SJSA1 (cell line): ENCODE results near the gene AGPAT3. TPM values are rescaled to one million over a fixed set of nuclear protein-coding genes. Genes with fewer than 3 reads are reported as not detected.
A peak's percentile ranks its signal among the peaks of the same experiment; 100 is the strongest.

Experiments
- DNase-seq, 2 experiments: peaks; one replicate each; pipeline ENCODE4 v3.0.0-alpha.2; 2015 to 2020; ENCODE audit warnings: low spot score in 2 of 2, low read depth in 1 of 2
- H3K27ac ChIP-seq: fragments of 250-450 bp; sonication (Bioruptor Pico); 2 replicates; pipeline ENCODE4 v1.5.1; 2020; ENCODE audit warnings: mild to moderate bottlenecking, moderate library complexity
- H3K27me3 ChIP-seq: fragments of 250-450 bp; sonication (Bioruptor Pico); replicated peaks from 2 replicates; pipeline ENCODE4 v1.5.1; 2020; ENCODE audit warnings: mild to moderate bottlenecking, moderate library complexity
- H3K36me3 ChIP-seq: fragments of 250-450 bp; sonication (Bioruptor Pico); 2 replicates; pipeline ENCODE4 v1.5.1; 2020; ENCODE audit warnings: mild to moderate bottlenecking
- H3K4me1 ChIP-seq: fragments of 250-450 bp; sonication (Bioruptor Pico); replicated peaks from 2 replicates; pipeline ENCODE4 v1.6.1; 2021; ENCODE audit warnings: mild to moderate bottlenecking
- H3K4me3 ChIP-seq: fragments of 250-450 bp; sonication (Bioruptor Pico); 2 replicates; pipeline ENCODE4 v1.5.1; 2020; ENCODE audit warnings: mild to moderate bottlenecking
- H3K9me3 ChIP-seq: fragments of 250-450 bp; sonication (Bioruptor Pico); replicated peaks from 2 replicates; pipeline ENCODE4 v1.5.1; 2020; ENCODE audit warnings: mild to moderate bottlenecking
- total RNA-seq: library from RNA; depleted of rRNA; stranded (reverse); fragments of >200 nt; shearing (Covaris generic); gene quantifications from 2 replicates; pipeline ENCODE4 v1.2.3, GENCODE V29; 2014

AGPAT3 gene
- total RNA-seq, 1 experiment from 2014 or later = 66.9 TPM

GRCh38 chr21:43825936-43826622 lies 38.9 kb upstream of the AGPAT3 start:
- no peaks in the 10 kb centered on the region for H3K27me3 ChIP-seq
- H3K36me3 ChIP-seq = no peaks in the 10 kb centered on the region; the same call in 1 of the 2 replicates
- peak overlapping the region; percentile 83 for H3K27ac ChIP-seq
- no peak for DNase-seq
- no peak overlapping the region for H3K4me3 ChIP-seq
- peaks cover 61% of the 10 kb centered on the region for H3K4me1 ChIP-seq
- no peaks in the 10 kb centered on the region for H3K9me3 ChIP-seq

- H3K27ac ChIP-seq = peak overlapping the region; percentile 83
- peak in 1 of 2 experiments; percentile 9 for DNase-seq
- H3K36me3 ChIP-seq = no peaks in the 10 kb centered on the region; the same call in 1 of the 2 replicates
Measured at GRCh38 chr21:43826623-43826974, 38.4 kb upstream of the AGPAT3 start.

GRCh38 chr21:43827015-43827611 lies 37.9 kb upstream of the AGPAT3 start:
- Histone ChIP-seq H3K4me3 (no peak overlapping the region), H3K36me3 (no peaks in the 10 kb centered on the region; the same call in 1 of the 2 replicates), H3K27ac (peak overlapping the region; percentile 83), H3K4me1 (peaks cover 71% of the 10 kb centered on the region), H3K27me3 (no peaks in the 10 kb centered on the region), H3K9me3 (0 out of 2 replicates have a peak, but pooled peaks cover 3% of the 10 kb centered on the region)
- DNase-seq = peak; percentile 89 to 90

More at GRCh38 chr21:43826623-43826974, 38.4 kb upstream of the AGPAT3 start:
- H3K9me3 ChIP-seq = 0 out of 2 replicates have a peak, but pooled peaks cover 3% of the 10 kb centered on the region
- no peaks in the 10 kb centered on the region for H3K27me3 ChIP-seq
- H3K4me3 ChIP-seq = no peak overlapping the region
- peaks cover 66% of the 10 kb centered on the region for H3K4me1 ChIP-seq

GRCh38 chr21:43829161-43829560 lies 35.9 kb upstream of the AGPAT3 start:
- Histone ChIP-seq H3K4me1 (peaks cover 70% of the 10 kb centered on the region), H3K4me3 (peak overlapping the region; percentile 23), H3K36me3 (no peaks in the 10 kb centered on the region; the same call in 1 of the 2 replicates), H3K27me3 (no peaks in the 10 kb centered on the region), H3K27ac (peak overlapping the region; percentile 97), H3K9me3 (0 out of 2 replicates have a peak, but pooled peaks cover 3% of the 10 kb centered on the region)
- DNase-seq = no peak

GRCh38 chr21:43829575-43830119 lies 35.4 kb upstream of the AGPAT3 start:
- Histone ChIP-seq H3K27ac (peak overlapping the region; percentile 97), H3K27me3 (no peaks in the 10 kb centered on the region), H3K4me1 (peaks cover 65% of the 10 kb centered on the region), H3K36me3 (no peaks in the 10 kb centered on the region; the same call in 1 of the 2 replicates), H3K4me3 (peak overlapping the region; percentile 23), H3K9me3 (0 out of 2 replicates have a peak, but pooled peaks cover 3% of the 10 kb centered on the region)
- DNase-seq = peak in 1 of 2 experiments; percentile 73

- H3K27ac ChIP-seq = peak overlapping the region; percentile 97; the same call in 1 of the 2 replicates
- no peak for DNase-seq
Measured at GRCh38 chr21:43832158-43832550, 32.9 kb upstream of the AGPAT3 start.

GRCh38 chr21:43832648-43833047 lies 32.4 kb upstream of the AGPAT3 start:
- Histone ChIP-seq H3K36me3 (no peaks in the 10 kb centered on the region), H3K27me3 (no peaks in the 10 kb centered on the region), H3K27ac (no peak overlapping the region), H3K4me3 (no peak overlapping the region), H3K4me1 (peaks cover 42% of the 10 kb centered on the region), H3K9me3 (0 out of 2 replicates have a peak, but pooled peaks cover 3% of the 10 kb centered on the region)
- DNase-seq = no peak

More at GRCh38 chr21:43832158-43832550, 32.9 kb upstream of the AGPAT3 start:
- Histone ChIP-seq H3K4me1 (peaks cover 46% of the 10 kb centered on the region), H3K4me3 (no peak overlapping the region), H3K36me3 (no peaks in the 10 kb centered on the region), H3K9me3 (0 out of 2 replicates have a peak, but pooled peaks cover 3% of the 10 kb centered on the region), H3K27me3 (no peaks in the 10 kb centered on the region)

- Histone ChIP-seq H3K27ac (no peak overlapping the region), H3K36me3 (no peaks in the 10 kb centered on the region), H3K27me3 (no peaks in the 10 kb centered on the region), H3K9me3 (0 out of 2 replicates have a peak, but pooled peaks cover 3% of the 10 kb centered on the region), H3K4me1 (peaks cover 30% of the 10 kb centered on the region), H3K4me3 (no peak overlapping the region)
- DNase-seq = no peak
Measured at GRCh38 chr21:43834146-43834905, 30.7 kb upstream of the AGPAT3 start.

- H3K27ac ChIP-seq = no peak overlapping the region
- H3K4me1 ChIP-seq = peaks cover 23% of the 10 kb centered on the region
- H3K27me3 ChIP-seq = no peaks in the 10 kb centered on the region
- no peak overlapping the region for H3K4me3 ChIP-seq
- H3K9me3 ChIP-seq = 0 out of 2 replicates have a peak, but pooled peaks cover 3% of the 10 kb centered on the region
- DNase-seq = no peak
- no peaks in the 10 kb centered on the region for H3K36me3 ChIP-seq
Measured at GRCh38 chr21:43835050-43835449, 30.0 kb upstream of the AGPAT3 start.

GRCh38 chr21:43835861-43836260 lies 29.2 kb upstream of the AGPAT3 start:
- Histone ChIP-seq H3K27me3 (no peaks in the 10 kb centered on the region), H3K27ac (no peak overlapping the region), H3K4me1 (peaks cover 17% of the 10 kb centered on the region), H3K9me3 (0 out of 2 replicates have a peak, but pooled peaks cover 3% of the 10 kb centered on the region), H3K36me3 (no peaks in the 10 kb centered on the region), H3K4me3 (no peak overlapping the region)
- DNase-seq = no peak

- peaks cover 9% of the 10 kb centered on the region for H3K4me1 ChIP-seq
- H3K36me3 ChIP-seq = no peaks in the 10 kb centered on the region
- DNase-seq = no peak
- H3K27me3 ChIP-seq = no peaks in the 10 kb centered on the region
- H3K27ac ChIP-seq = no peak overlapping the region
- H3K9me3 ChIP-seq = no peaks in the 10 kb centered on the region
- no peak overlapping the region for H3K4me3 ChIP-seq
Measured at GRCh38 chr21:43836616-43837015, 28.4 kb upstream of the AGPAT3 start.

GRCh38 chr21:43840259-43840658 lies 24.8 kb upstream of the AGPAT3 start:
- Histone ChIP-seq H3K36me3 (no peaks in the 10 kb centered on the region), H3K4me3 (no peak overlapping the region)

GRCh38 chr21:43842742-43843141 lies 22.3 kb upstream of the AGPAT3 start:
- no peaks in the 10 kb centered on the region for H3K9me3 ChIP-seq
- H3K4me1 ChIP-seq = 0 out of 2 replicates have a peak, but pooled peaks cover 3% of the 10 kb centered on the region
- H3K36me3 ChIP-seq = no peaks in the 10 kb centered on the region
- 0 out of 2 replicates have a peak overlapping the region, but pooled peaks have one; percentile 2 for H3K27ac ChIP-seq
- H3K4me3 ChIP-seq = no peak overlapping the region
- no peaks in the 10 kb centered on the region for H3K27me3 ChIP-seq
- no peak for DNase-seq

More at GRCh38 chr21:43840259-43840658, 24.8 kb upstream of the AGPAT3 start:
- no peak for DNase-seq
- Histone ChIP-seq H3K4me1 (0 out of 2 replicates have a peak, but pooled peaks cover 3% of the 10 kb centered on the region), H3K27ac (no peak overlapping the region), H3K9me3 (no peaks in the 10 kb centered on the region), H3K27me3 (no peaks in the 10 kb centered on the region)
